PC-3 (cell line): ENCODE data around the gene SIPA1L3.

Experiments
- CTCF ChIP-seq: fragments of 300-600 bp; sonication (generic); conservative IDR thresholded peaks from 2 replicates; pipeline ENCODE4 v1.5.1; 2017; ENCODE audit warnings: antibody characterized with exemption, low read depth, mild to moderate bottlenecking, low read length
- EZH2 ChIP-seq: fragments of 300-600 bp; sonication (generic); IDR thresholded peaks from one replicate; pipeline ENCODE4 v1.6.1; 2017; ENCODE audit warnings: antibody characterized with exemption, mild to moderate bottlenecking, low read length; ENCODE audit not compliant: unreplicated experiment
- EZH2phosphoT487 ChIP-seq: fragments of 300-600 bp; sonication (generic); IDR thresholded peaks from 2 replicates; pipeline ENCODE4 v1.6.1; 2018; ENCODE audit warnings: mild to moderate bottlenecking, antibody characterized with exemption, low read length, borderline replicate concordance

- no peak for TF ChIP-seq CTCF
- TF ChIP-seq EZH2 = no peak
- TF ChIP-seq EZH2phosphoT487 = no peak
These were observed 138.7 kb downstream of the SIPA1L3 start for GRCh38 chr19:38045554-38046253.
